Peyer's patch (tissue), 4 donors: ENCODE results near the gene TM9SF4. TPM values are rescaled to one million over a fixed set of nuclear protein-coding genes. Genes with fewer than 3 reads are reported as not detected.
A peak's percentile ranks its signal among the peaks of the same experiment; 100 is the strongest.

Experiments used
- DNase-seq, 3 donors: peaks; one replicate each; pipeline ENCODE4 v3.0.0-alpha.2; 2017 to 2019
- H3K27ac ChIP-seq, 4 donors: fragments of 200-600 bp; sonication (generic); one replicate each; pipeline ENCODE4 v1.5.1; 2016 to 2019
- H3K27me3 ChIP-seq, 2 donors: fragments of 200-600 bp; sonication (generic); one replicate each; pipeline ENCODE4 v1.5.1; 2019
- H3K36me3 ChIP-seq, 3 donors: fragments of 200-600 bp; sonication (generic); one replicate each; pipeline ENCODE4 v1.5.1; 2016 to 2019
- H3K4me1 ChIP-seq, 4 donors: fragments of 200-600 bp; sonication (generic); one replicate each; pipeline ENCODE4 v1.5.1; 2016 to 2019
- H3K4me3 ChIP-seq, 4 donors: fragments of 200-600 bp; sonication (generic); 1 replicate in 3 of 4; 2 replicates in 1 of 4; pipeline ENCODE4 v1.5.1; 2016 to 2019; ENCODE audit warnings: mild to moderate bottlenecking in 1 of 4
- H3K9me3 ChIP-seq, 4 donors: fragments of 200-600 bp; sonication (generic); one replicate each; pipeline ENCODE4 v1.5.1; 2016 to 2019; ENCODE audit warnings: mild to moderate bottlenecking in 1 of 4
- CTCF ChIP-seq, 6 experiments: fragments of 450-650 bp in 4 of 6; fragments of 200-600 bp in 2 of 6; sonication (generic) in 1 of 6; IDR thresholded peaks; one replicate each; pipeline ENCODE4 v1.5.1; 2017 to 2019; ENCODE audit warnings: antibody characterized with exemption in 6 of 6, mild to moderate bottlenecking in 3 of 6, moderate library complexity in 1 of 6
- POLR2A ChIP-seq, 2 donors: fragments of 450-650 bp; IDR thresholded peaks; one replicate each; pipeline ENCODE4 v1.5.1; 2017; ENCODE audit warnings: antibody characterized with exemption in 2 of 2, mild to moderate bottlenecking in 2 of 2, moderate library complexity in 2 of 2
- total RNA-seq, 4 donors: library from RNA; depleted of rRNA; stranded (reverse); fragments of >200 nt; gene quantifications; one replicate each; pipeline ENCODE4 v1.1.0, GENCODE V29; 2016

The TM9SF4 gene
- total RNA-seq, 4 donors from 2014 or later = 28.9 to 59.5 (median 45.5) TPM

DNA sequence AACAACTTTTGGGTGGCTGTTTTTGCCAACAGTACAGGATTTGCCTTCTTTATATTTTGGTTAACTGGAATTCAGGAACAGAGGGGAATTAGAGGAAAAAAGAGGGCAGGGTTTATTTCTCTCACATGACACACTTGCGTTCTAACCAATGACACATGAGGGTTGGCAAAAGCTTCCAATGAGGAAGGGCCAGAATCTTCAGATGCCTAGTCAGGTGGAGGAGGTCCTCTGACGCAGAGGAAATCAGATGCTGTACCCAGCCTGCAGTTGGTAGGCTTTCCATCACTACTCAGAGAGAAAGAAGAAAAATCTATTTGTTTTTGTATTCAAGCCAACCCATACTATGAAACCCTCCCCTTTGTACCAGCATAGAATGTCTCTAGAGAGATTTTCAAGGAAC, 20.8 kb downstream of the TM9SF4 start:
- no peak for TF ChIP-seq CTCF (IDR thresholded peaks at IDR 0.05)
- DNase-seq = no peak
- H3K27me3 ChIP-seq = no peaks in the 10 kb centered on the region
- H3K27ac ChIP-seq = no peak overlapping the region
- H3K9me3 ChIP-seq = no peaks in the 10 kb centered on the region
- H3K4me1 ChIP-seq = no peaks in the 10 kb centered on the region
- no peak overlapping the region for H3K4me3 ChIP-seq
- H3K36me3 ChIP-seq = peaks cover 0 to 26% (median 0%) of the 10 kb centered on the region in 3 donors

DNA sequence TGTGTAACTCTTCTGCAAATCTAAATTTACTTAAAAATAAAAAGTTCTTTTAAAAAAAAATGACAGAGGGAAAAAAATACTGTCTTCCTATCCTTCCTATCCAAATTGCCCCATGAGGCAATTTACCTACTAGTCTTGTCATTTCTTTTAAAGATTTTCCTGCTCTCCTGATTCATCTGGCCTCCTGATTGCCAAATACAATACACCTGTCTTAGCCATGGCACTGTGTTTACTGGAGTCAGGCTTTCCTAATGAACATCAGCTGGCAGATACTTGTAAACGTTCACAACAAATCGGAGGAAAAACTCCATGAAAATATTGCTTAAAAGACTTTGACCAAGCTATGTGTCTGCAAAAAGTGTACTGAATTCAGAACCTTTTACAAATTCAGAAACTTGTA, 21.5 kb downstream of the TM9SF4 start:
- Histone ChIP-seq H3K27me3 (no peaks in the 10 kb centered on the region), H3K4me1 (no peaks in the 10 kb centered on the region), H3K9me3 (no peaks in the 10 kb centered on the region), H3K36me3 (peaks cover 0 to 32% (median 0%) of the 10 kb centered on the region in 3 donors), H3K27ac (no peak overlapping the region), H3K4me3 (no peak overlapping the region)
- no peak for TF ChIP-seq POLR2A (IDR thresholded peaks at IDR 0.05)
- no peak for TF ChIP-seq CTCF (IDR thresholded peaks at IDR 0.05)
- DNase-seq = no peak

- Histone ChIP-seq H3K4me3 (no peak overlapping the region), H3K27me3 (no peaks in the 10 kb centered on the region), H3K9me3 (no peaks in the 10 kb centered on the region), H3K27ac (no peak overlapping the region), H3K36me3 (peaks cover 0 to 53% (median 0%) of the 10 kb centered on the region in 3 donors), H3K4me1 (no peaks in the 10 kb centered on the region)
- peak in 1 of 3 donors; percentile 26 for DNase-seq
- TF ChIP-seq POLR2A (IDR thresholded peaks at IDR 0.05) = no peak
- no peak for TF ChIP-seq CTCF (IDR thresholded peaks at IDR 0.05)
Measured at GRCh38 chr20:32132911-32133549, 23.5 kb downstream of the TM9SF4 start.

DNA sequence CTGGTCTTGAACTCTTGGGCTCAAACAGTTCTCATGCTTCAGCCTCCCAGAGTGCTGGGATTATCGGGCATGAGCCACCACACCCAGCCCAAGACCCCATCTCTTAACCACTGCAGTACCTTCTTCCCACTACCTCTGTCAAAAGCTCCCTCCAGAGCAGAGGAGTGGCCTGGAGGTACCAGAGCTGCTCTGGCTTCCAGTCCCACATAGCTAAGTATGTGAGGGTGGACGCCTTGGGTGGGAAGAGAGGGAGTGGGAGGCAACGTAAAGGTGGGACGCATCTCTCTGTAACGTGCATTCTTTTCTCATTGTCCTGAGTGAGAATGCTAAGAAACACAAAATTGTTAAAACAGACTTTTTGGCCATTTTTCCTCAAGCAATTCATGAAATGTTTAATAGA, 24.5 kb downstream of the TM9SF4 start:
- no peak overlapping the region for H3K4me3 ChIP-seq
- no peak overlapping the region for H3K27ac ChIP-seq
- TF ChIP-seq CTCF (IDR thresholded peaks at IDR 0.05) (no peak), POLR2A (IDR thresholded peaks at IDR 0.05) (no peak)
- H3K27me3 ChIP-seq = no peaks in the 10 kb centered on the region
- peaks cover 0 to 61% (median 0%) of the 10 kb centered on the region in 3 donors for H3K36me3 ChIP-seq
- DNase-seq = peak in 1 of 3 donors; percentile 30
- H3K4me1 ChIP-seq = no peaks in the 10 kb centered on the region
- no peaks in the 10 kb centered on the region for H3K9me3 ChIP-seq

GRCh38 chr20:32135983-32136515, 26.5 kb downstream of the TM9SF4 start:
- Histone ChIP-seq H3K27ac (no peak overlapping the region), H3K27me3 (no peaks in the 10 kb centered on the region), H3K9me3 (no peaks in the 10 kb centered on the region), H3K4me1 (no peaks in the 10 kb centered on the region), H3K4me3 (no peak overlapping the region), H3K36me3 (peaks cover 0 to 78% (median 0%) of the 10 kb centered on the region in 3 donors)
- DNase-seq = no peak
- no peak for TF ChIP-seq CTCF (IDR thresholded peaks at IDR 0.05)
- TF ChIP-seq POLR2A (IDR thresholded peaks at IDR 0.05) = no peak
